GM23338 (cell line): ENCODE data around the gene INTU. TPM values are rescaled to one million over a fixed set of nuclear protein-coding genes. Genes with fewer than 3 reads are reported as not detected.

Experiments
- ATAC-seq: fragments of 200-7000 bp; cut with Tn5 transposase; 3 replicates; pipeline ENCODE4 v1.9.1; 2020
- DNase-seq: peaks from one replicate; pipeline ENCODE4 v3.0.0-alpha.2; 2015; ENCODE audit warnings: low spot score
- H2AFZ ChIP-seq: fragments of 200-600 bp; sonication (generic); 2 replicates; pipeline ENCODE4 v1.8.0; 2016; ENCODE audit warnings: antibody characterized with exemption, mild to moderate bottlenecking, moderate library complexity
- H3F3A ChIP-seq: fragments of 200-600 bp; sonication (generic); replicated peaks from 2 replicates; pipeline ENCODE4 v1.8.0; 2017; ENCODE audit warnings: antibody characterized with exemption, mixed run types, low read depth
- H3K27ac ChIP-seq: fragments of 200-600 bp; sonication (generic); 2 replicates; pipeline ENCODE4 v1.6.1; 2016; ENCODE audit warnings: low read depth
- H3K27me3 ChIP-seq: fragments of 200-600 bp; sonication (generic); 2 replicates; pipeline ENCODE4 v1.8.0; 2016; ENCODE audit warnings: mild to moderate bottlenecking, mixed run types, moderate library complexity; ENCODE audit not compliant: insufficient read depth
- H3K36me3 ChIP-seq: fragments of 200-600 bp; sonication (generic); 2 replicates; pipeline ENCODE4 v1.8.0; 2016; ENCODE audit warnings: mild to moderate bottlenecking; ENCODE audit not compliant: insufficient read depth
- H3K4me1 ChIP-seq: fragments of 200-600 bp; sonication (generic); 2 replicates; pipeline ENCODE4 v1.8.0; 2016; ENCODE audit warnings: mild to moderate bottlenecking, moderate library complexity; ENCODE audit not compliant: insufficient read depth
- H3K4me2 ChIP-seq: fragments of 200-600 bp; sonication (generic); 2 replicates; pipeline ENCODE4 v1.7.1; 2017; ENCODE audit warnings: mixed run types
- H3K4me3 ChIP-seq: fragments of 200-600 bp; sonication (generic); 2 replicates; pipeline ENCODE4 v1.6.1; 2016; ENCODE audit warnings: mixed run types
- H3K79me2 ChIP-seq: fragments of 200-600 bp; sonication (generic); replicated peaks from 2 replicates; pipeline ENCODE4 v1.8.0; 2017; ENCODE audit warnings: mild to moderate bottlenecking; ENCODE audit not compliant: insufficient read depth
- H3K9me2 ChIP-seq: fragments of 200-600 bp; sonication (generic); 2 replicates; pipeline ENCODE4 v1.8.0; 2017; ENCODE audit not compliant: insufficient read depth
- H4K20me1 ChIP-seq: fragments of 200-600 bp; sonication (generic); replicated peaks from 2 replicates; pipeline ENCODE4 v1.8.0; 2017; ENCODE audit warnings: mild to moderate bottlenecking; ENCODE audit not compliant: insufficient read depth
- H3K27ac Mint-ChIP-seq: 2 replicates; pipeline ENCODE4 v1.8.0; 2020; ENCODE audit warnings: inconsistent platforms, mild to moderate bottlenecking, moderate library complexity, mixed read lengths
- H3K27me3 Mint-ChIP-seq: 3 replicates; pipeline ENCODE4 v1.8.0; 2022; ENCODE audit warnings: low read depth, mild to moderate bottlenecking, moderate library complexity, mixed read lengths, inconsistent platforms; ENCODE audit not compliant: insufficient read depth, poor library complexity
- H3K36me3 Mint-ChIP-seq: 3 replicates; pipeline ENCODE4 v1.8.0; 2021; ENCODE audit warnings: low read depth, mild to moderate bottlenecking, inconsistent platforms, moderate library complexity, mixed read lengths
- H3K4me1 Mint-ChIP-seq: 3 replicates; pipeline ENCODE4 v1.8.0; 2020; ENCODE audit warnings: mild to moderate bottlenecking, inconsistent platforms, mixed read lengths
- H3K4me3 Mint-ChIP-seq: 3 replicates; pipeline ENCODE4 v1.8.0; 2021; ENCODE audit warnings: moderate library complexity, mild to moderate bottlenecking, inconsistent platforms, mixed read lengths
- H3K9me3 Mint-ChIP-seq: 3 replicates; pipeline ENCODE4 v1.8.0; 2020; ENCODE audit warnings: moderate library complexity, mild to moderate bottlenecking, inconsistent platforms, mixed read lengths
- CTCF ChIP-seq, 2 experiments: fragments of 200-600 bp in 1 of 2; sonication (generic) in 1 of 2; conservative IDR thresholded peaks; 2 replicates each; pipeline versions ENCODE4 v1.5.1 to v1.6.1; 2016 to 2017; ENCODE audit warnings: antibody characterized with exemption in 2 of 2, low read depth in 2 of 2, mild to moderate bottlenecking in 2 of 2, moderate library complexity in 1 of 2
- EZH2 ChIP-seq: fragments of 200-600 bp; sonication (generic); IDR thresholded peaks from one replicate; pipeline ENCODE4 v1.8.0; 2017; ENCODE audit warnings: antibody characterized with exemption, mild to moderate bottlenecking, low read depth; ENCODE audit not compliant: unreplicated experiment
- EZH2phosphoT487 ChIP-seq: fragments of 200-600 bp; sonication (generic); IDR thresholded peaks from one replicate; pipeline ENCODE4 v1.8.1; 2018; ENCODE audit warnings: antibody characterized with exemption; ENCODE audit not compliant: unreplicated experiment
- JUNB ChIP-seq: IDR thresholded peaks from one replicate; pipeline ENCODE4 v1.6.1; 2016; ENCODE audit warnings: antibody characterized with exemption; ENCODE audit not compliant: unreplicated experiment
- NANOG ChIP-seq: IDR thresholded peaks from 2 replicates; pipeline ENCODE4 v1.6.1; 2016; ENCODE audit warnings: antibody characterized with exemption, borderline replicate concordance
- POLR2AphosphoS5 ChIP-seq: IDR thresholded peaks from 2 replicates; pipeline ENCODE4 v1.6.1; 2016; ENCODE audit warnings: antibody characterized with exemption, low read depth
- STAT1 ChIP-seq: IDR thresholded peaks from one replicate; pipeline ENCODE4 v1.6.1; 2016; ENCODE audit warnings: antibody characterized with exemption; ENCODE audit not compliant: unreplicated experiment
- ZNF114 ChIP-seq: fragments of 250-450 bp; sonication (Bioruptor Pico); IDR thresholded peaks from 2 replicates; pipeline ENCODE4 v1.5.0; 2020; ENCODE audit warnings: mild to moderate bottlenecking, moderate library complexity
- ZNF331 ChIP-seq: fragments of 250-450 bp; sonication (Bioruptor Pico); IDR thresholded peaks from 2 replicates; pipeline ENCODE4 v1.5.0; 2020; ENCODE audit warnings: low read depth, mild to moderate bottlenecking, moderate library complexity
- polyA plus RNA-seq: library from polyadenylated mRNA; unstranded; fragments of >200 nt; fragmentation: Nextera tagmentation; extraction: Ambion mirVana; gene quantifications from 2 replicates; pipeline ENCODE4 v1.2.1, GENCODE V29; 2016
- total RNA-seq: library from RNA; depleted of rRNA; stranded (reverse); fragments of >200 nt; shearing (Covaris generic); gene quantifications from 2 replicates; pipeline ENCODE4 v1.2.3, GENCODE V29; 2014
- TF ChIP-seq, protein P1 (sequence below): IDR thresholded peaks from 2 replicates; pipeline ENCODE4 v1.6.1; 2016; ENCODE audit warnings: antibody characterized with exemption
- TF ChIP-seq, protein P2 (sequence below): fragments of 250-450 bp; sonication (Bioruptor Pico); IDR thresholded peaks from 2 replicates; pipeline ENCODE4 v1.5.0; 2020; ENCODE audit warnings: mild to moderate bottlenecking, moderate library complexity

Gene INTU
- total and polyA plus RNA-seq, 2 experiments from 2014 or later = 10.3 to 16.6 TPM

DNA sequence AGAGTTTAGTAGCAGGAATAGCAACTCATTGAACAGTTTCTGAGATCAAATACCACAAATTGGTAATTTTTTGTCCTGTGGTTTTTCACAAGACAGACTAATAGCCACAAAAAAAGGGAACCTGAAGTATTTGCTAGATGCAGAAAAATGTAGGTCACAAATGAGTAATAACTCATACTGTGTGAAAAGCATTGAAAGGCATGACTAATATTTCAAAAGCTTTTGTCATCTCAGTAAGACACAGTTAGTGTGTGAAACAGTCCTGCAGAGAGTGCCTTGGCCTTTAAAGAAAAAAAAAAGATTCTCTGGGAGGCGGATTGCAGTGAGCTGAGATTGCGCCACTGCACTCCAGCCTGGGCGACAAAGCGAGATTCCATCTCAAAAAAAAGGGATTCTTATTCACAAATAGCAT is 66.0 kb downstream of the INTU start:
- H2AFZ ChIP-seq = no peak overlapping the region
- no peaks in the 10 kb centered on the region for H3K36me3 ChIP-seq
- Mint-ChIP-seq H3K27ac (no peak overlapping the region), H3K9me3 (no peaks in the 10 kb centered on the region; the same call in 2 of the 3 replicates), H3K27me3 (no peaks in the 10 kb centered on the region), H3K4me1 (no peaks in the 10 kb centered on the region), H3K4me3 (no peak overlapping the region), H3K36me3 (peaks cover 15% of the 10 kb centered on the region; the same call in 2 of the 3 replicates)
- no peaks in the 10 kb centered on the region for H3K9me2 ChIP-seq
- no peaks in the 10 kb centered on the region for H4K20me1 ChIP-seq
- H3K4me1 ChIP-seq = no peaks in the 10 kb centered on the region
- no peaks in the 10 kb centered on the region for H3K27me3 ChIP-seq
- H3K27ac ChIP-seq = no peak overlapping the region
- no peak overlapping the region for H3K4me3 ChIP-seq
- no peak for DNase-seq
- no peaks in the 10 kb centered on the region for H3F3A ChIP-seq
- no peak for TF ChIP-seq STAT1
- TF ChIP-seq NANOG = no peak
- TF ChIP-seq EZH2phosphoT487 = no peak
- no peak for TF ChIP-seq ZNF114 (CRISPR knock-in tag)
- TF ChIP-seq, protein P1, sequence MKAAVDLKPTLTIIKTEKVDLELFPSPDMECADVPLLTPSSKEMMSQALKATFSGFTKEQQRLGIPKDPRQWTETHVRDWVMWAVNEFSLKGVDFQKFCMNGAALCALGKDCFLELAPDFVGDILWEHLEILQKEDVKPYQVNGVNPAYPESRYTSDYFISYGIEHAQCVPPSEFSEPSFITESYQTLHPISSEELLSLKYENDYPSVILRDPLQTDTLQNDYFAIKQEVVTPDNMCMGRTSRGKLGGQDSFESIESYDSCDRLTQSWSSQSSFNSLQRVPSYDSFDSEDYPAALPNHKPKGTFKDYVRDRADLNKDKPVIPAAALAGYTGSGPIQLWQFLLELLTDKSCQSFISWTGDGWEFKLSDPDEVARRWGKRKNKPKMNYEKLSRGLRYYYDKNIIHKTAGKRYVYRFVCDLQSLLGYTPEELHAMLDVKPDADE = no peak
- TF ChIP-seq EZH2 = no peak
- TF ChIP-seq CTCF (conservative IDR thresholded peaks at IDR 0.05; ENCODE audit: low read depth in 2 of 2) = no peak
- no peak for TF ChIP-seq ZNF331 (CRISPR knock-in tag)
- TF ChIP-seq, protein P2, sequence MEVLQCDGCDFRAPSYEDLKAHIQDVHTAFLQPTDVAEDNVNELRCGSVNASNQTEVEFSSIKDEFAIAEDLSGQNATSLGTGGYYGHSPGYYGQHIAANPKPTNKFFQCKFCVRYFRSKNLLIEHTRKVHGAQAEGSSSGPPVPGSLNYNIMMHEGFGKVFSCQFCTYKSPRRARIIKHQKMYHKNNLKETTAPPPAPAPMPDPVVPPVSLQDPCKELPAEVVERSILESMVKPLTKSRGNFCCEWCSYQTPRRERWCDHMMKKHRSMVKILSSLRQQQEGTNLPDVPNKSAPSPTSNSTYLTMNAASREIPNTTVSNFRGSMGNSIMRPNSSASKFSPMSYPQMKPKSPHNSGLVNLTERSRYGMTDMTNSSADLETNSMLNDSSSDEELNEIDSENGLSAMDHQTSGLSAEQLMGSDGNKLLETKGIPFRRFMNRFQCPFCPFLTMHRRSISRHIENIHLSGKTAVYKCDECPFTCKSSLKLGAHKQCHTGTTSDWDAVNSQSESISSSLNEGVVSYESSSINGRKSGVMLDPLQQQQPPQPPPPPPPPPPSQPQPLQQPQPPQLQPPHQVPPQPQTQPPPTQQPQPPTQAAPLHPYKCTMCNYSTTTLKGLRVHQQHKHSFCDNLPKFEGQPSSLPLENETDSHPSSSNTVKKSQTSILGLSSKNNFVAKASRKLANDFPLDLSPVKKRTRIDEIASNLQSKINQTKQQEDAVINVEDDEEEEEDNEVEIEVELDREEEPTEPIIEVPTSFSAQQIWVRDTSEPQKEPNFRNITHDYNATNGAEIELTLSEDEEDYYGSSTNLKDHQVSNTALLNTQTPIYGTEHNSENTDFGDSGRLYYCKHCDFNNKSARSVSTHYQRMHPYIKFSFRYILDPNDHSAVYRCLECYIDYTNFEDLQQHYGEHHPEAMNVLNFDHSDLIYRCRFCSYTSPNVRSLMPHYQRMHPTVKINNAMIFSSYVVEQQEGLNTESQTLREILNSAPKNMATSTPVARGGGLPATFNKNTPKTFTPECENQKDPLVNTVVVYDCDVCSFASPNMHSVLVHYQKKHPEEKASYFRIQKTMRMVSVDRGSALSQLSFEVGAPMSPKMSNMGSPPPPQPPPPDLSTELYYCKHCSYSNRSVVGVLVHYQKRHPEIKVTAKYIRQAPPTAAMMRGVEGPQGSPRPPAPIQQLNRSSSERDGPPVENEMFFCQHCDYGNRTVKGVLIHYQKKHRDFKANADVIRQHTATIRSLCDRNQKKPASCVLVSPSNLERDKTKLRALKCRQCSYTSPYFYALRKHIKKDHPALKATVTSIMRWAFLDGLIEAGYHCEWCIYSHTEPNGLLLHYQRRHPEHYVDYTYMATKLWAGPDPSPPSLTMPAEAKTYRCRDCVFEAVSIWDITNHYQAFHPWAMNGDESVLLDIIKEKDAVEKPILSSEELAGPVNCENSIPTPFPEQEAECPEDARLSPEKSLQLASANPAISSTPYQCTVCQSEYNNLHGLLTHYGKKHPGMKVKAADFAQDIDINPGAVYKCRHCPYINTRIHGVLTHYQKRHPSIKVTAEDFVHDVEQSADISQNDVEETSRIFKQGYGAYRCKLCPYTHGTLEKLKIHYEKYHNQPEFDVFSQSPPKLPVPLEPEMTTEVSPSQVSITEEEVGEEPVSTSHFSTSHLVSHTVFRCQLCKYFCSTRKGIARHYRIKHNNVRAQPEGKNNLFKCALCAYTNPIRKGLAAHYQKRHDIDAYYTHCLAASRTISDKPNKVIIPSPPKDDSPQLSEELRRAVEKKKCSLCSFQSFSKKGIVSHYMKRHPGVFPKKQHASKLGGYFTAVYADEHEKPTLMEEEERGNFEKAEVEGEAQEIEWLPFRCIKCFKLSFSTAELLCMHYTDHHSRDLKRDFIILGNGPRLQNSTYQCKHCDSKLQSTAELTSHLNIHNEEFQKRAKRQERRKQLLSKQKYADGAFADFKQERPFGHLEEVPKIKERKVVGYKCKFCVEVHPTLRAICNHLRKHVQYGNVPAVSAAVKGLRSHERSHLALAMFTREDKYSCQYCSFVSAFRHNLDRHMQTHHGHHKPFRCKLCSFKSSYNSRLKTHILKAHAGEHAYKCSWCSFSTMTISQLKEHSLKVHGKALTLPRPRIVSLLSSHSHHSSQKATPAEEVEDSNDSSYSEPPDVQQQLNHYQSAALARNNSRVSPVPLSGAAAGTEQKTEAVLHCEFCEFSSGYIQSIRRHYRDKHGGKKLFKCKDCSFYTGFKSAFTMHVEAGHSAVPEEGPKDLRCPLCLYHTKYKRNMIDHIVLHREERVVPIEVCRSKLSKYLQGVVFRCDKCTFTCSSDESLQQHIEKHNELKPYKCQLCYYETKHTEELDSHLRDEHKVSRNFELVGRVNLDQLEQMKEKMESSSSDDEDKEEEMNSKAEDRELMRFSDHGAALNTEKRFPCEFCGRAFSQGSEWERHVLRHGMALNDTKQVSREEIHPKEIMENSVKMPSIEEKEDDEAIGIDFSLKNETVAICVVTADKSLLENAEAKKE (CRISPR knock-in tag) = no peak
- no peak for TF ChIP-seq POLR2AphosphoS5
- no peak for TF ChIP-seq JUNB
- no peak overlapping the region for H3K4me2 ChIP-seq
- no peak for ATAC-seq
- H3K79me2 ChIP-seq = no peaks in the 10 kb centered on the region
